Fibroblast of lung (primary cell): ENCODE data around the gene WNT7B.

Experiments used
- EZH2 ChIP-seq: IDR thresholded peaks from 2 replicates; pipeline ENCODE4 v1.5.1; 2012; ENCODE audit warnings: low read length, control low read depth, mild to moderate bottlenecking; ENCODE audit errors: missing control alignments
- TF ChIP-seq, protein P1 (sequence below), 2 donors: IDR thresholded peaks in 1 of 2; conservative IDR thresholded peaks in 1 of 2; 1 replicate in 1 of 2; 2 replicates in 1 of 2; pipeline ENCODE4 v1.5.1; 2011 to 2012; ENCODE audit warnings: low read length in 2 of 2, control low read depth in 1 of 2, inconsistent platforms in 1 of 2, low read depth in 1 of 2, mild to moderate bottlenecking in 1 of 2

DNA sequence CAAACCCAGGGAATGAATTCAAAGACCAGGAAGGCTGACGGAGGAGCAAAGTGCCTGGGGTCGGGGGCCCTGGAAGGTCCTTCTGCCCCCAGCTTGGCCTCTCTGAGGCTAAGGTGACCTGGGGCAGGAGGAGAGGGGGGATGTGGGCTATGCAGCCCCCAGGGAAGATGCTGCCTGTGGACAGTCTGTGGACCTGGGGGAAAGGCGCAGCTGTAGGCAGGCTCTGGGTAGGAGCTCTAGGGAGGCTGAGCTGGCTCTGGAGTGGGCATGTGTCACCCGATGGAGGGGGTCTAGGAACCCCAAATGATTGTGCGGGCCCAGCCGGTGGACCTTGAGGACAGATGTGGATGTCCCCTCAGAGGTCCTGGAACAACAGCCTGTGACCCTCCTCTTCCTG is 42.8 kb downstream of the WNT7B start:
- TF ChIP-seq, protein P1, sequence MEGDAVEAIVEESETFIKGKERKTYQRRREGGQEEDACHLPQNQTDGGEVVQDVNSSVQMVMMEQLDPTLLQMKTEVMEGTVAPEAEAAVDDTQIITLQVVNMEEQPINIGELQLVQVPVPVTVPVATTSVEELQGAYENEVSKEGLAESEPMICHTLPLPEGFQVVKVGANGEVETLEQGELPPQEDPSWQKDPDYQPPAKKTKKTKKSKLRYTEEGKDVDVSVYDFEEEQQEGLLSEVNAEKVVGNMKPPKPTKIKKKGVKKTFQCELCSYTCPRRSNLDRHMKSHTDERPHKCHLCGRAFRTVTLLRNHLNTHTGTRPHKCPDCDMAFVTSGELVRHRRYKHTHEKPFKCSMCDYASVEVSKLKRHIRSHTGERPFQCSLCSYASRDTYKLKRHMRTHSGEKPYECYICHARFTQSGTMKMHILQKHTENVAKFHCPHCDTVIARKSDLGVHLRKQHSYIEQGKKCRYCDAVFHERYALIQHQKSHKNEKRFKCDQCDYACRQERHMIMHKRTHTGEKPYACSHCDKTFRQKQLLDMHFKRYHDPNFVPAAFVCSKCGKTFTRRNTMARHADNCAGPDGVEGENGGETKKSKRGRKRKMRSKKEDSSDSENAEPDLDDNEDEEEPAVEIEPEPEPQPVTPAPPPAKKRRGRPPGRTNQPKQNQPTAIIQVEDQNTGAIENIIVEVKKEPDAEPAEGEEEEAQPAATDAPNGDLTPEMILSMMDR (conservative IDR thresholded peaks at IDR 0.05 in 1 of 2, IDR thresholded peaks at IDR 0.05 in 1 of 2; ENCODE audit: low read depth in 1 of 2, low read length in 2 of 2): no peak
- TF ChIP-seq EZH2: no peak
